ES-I3 (cell line): ENCODE data around the gene ATP6V1C2.

Experiments
- H3K36me3 ChIP-seq: 2 replicates; pipeline ENCODE4 v1.6.1; 2013; ENCODE audit warnings: mild to moderate bottlenecking, low read length, control low read depth, moderate library complexity; ENCODE audit not compliant: insufficient read depth
- H3K4me1 ChIP-seq: 2 replicates; pipeline ENCODE4 v1.6.1; 2013; ENCODE audit warnings: mild to moderate bottlenecking, control low read depth, low read length; ENCODE audit not compliant: insufficient read depth
- H3K9ac ChIP-seq: 2 replicates; pipeline ENCODE4 v1.6.1; 2013; ENCODE audit warnings: low read depth, mild to moderate bottlenecking, low read length, moderate library complexity
- H3K9me3 ChIP-seq: 2 replicates; pipeline ENCODE4 v1.6.1; 2013; ENCODE audit warnings: mild to moderate bottlenecking, low read length, moderate library complexity; ENCODE audit not compliant: control insufficient read depth, insufficient read depth

The ATP6V1C2 gene

DNA sequence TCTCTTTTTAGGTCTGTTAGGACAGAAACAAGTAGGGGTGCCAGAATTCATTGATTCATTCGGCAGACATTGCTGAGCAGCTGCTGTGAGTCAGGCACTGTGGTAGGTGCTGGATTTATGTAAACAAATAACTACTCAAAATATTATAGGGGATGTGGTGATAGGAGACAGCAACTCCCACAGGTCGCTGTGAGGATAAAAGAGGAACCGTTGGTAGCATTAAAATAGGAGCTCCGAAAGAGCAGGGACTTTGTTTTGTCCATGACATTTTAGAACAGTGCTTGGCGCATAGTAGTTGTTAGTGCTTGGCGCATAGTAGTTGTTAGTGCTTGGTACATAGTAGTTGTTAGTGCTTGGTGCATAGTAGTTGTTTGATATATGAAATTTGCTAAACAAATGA, 29.2 kb downstream of the ATP6V1C2 start:
- Histone ChIP-seq H3K9me3 (no peaks in the 10 kb centered on the region), H3K4me1 (no peaks in the 10 kb centered on the region), H3K9ac (no peak overlapping the region), H3K36me3 (no peaks in the 10 kb centered on the region)

DNA sequence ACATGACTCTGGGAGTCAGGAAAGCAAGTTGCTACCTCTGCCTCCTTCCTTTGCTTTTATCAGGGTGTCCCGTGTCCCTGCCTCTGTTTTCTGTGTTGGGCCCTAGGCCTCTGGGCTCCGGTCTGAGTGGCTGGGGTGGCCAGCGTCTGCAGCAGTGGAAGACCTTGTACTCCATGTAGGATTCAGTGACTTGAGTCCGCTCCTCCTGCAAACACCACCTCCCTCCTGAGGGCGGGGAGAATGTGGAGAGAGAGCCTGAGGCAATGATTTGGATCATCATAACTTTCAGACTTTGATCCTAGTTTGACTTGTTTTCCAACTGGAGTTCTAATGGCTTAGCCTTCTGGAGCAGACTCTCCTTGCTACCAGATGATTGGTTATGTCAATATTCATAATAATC, 30.8 kb downstream of the ATP6V1C2 start:
- Histone ChIP-seq H3K36me3 (no peaks in the 10 kb centered on the region), H3K9me3 (no peaks in the 10 kb centered on the region), H3K4me1 (no peaks in the 10 kb centered on the region), H3K9ac (no peak overlapping the region)

DNA sequence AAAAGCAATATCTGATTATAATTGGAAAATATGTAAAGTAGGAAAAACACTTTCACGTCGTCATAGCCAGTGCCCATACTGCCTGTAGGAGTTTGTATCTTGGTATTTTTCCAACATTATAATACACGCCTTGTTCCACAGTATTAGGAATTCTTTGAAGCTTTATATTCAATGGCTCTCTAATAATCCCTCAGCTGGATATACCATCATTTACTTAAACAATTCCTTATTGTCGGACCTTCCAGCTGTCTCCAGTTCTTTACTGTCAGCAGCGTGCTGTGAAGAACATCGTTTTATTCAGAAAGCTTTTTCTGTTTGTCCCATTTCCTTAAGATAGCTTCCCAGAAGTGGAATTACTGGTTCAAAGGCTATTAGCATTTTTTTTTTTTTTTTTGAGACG, 31.7 kb downstream of the ATP6V1C2 start:
- no peaks in the 10 kb centered on the region for H3K4me1 ChIP-seq
- H3K9me3 ChIP-seq, result no peaks in the 10 kb centered on the region
- H3K36me3 ChIP-seq, result no peaks in the 10 kb centered on the region
- H3K9ac ChIP-seq, result no peak overlapping the region

- no peaks in the 10 kb centered on the region for H3K4me1 ChIP-seq
Observed at GRCh38 chr2:10753876-10754275, 32.4 kb downstream of the ATP6V1C2 start.

GRCh38 chr2:10755621-10756020, 34.2 kb downstream of the ATP6V1C2 start:
- H3K9me3 ChIP-seq, result no peaks in the 10 kb centered on the region

More at GRCh38 chr2:10753876-10754275, 32.4 kb downstream of the ATP6V1C2 start:
- Histone ChIP-seq H3K36me3 (no peaks in the 10 kb centered on the region), H3K9ac (no peak overlapping the region), H3K9me3 (no peaks in the 10 kb centered on the region)

GRCh38 chr2:10757814-10758286, 36.4 kb downstream of the ATP6V1C2 start:
- Histone ChIP-seq H3K4me1 (0 out of 2 replicates have a peak, but pooled peaks cover 3% of the 10 kb centered on the region), H3K9me3 (no peaks in the 10 kb centered on the region), H3K9ac (no peak overlapping the region), H3K36me3 (no peaks in the 10 kb centered on the region)

More at GRCh38 chr2:10755621-10756020, 34.2 kb downstream of the ATP6V1C2 start:
- H3K9ac ChIP-seq, result no peak overlapping the region
- H3K36me3 ChIP-seq, result no peaks in the 10 kb centered on the region
- no peaks in the 10 kb centered on the region for H3K4me1 ChIP-seq

DNA sequence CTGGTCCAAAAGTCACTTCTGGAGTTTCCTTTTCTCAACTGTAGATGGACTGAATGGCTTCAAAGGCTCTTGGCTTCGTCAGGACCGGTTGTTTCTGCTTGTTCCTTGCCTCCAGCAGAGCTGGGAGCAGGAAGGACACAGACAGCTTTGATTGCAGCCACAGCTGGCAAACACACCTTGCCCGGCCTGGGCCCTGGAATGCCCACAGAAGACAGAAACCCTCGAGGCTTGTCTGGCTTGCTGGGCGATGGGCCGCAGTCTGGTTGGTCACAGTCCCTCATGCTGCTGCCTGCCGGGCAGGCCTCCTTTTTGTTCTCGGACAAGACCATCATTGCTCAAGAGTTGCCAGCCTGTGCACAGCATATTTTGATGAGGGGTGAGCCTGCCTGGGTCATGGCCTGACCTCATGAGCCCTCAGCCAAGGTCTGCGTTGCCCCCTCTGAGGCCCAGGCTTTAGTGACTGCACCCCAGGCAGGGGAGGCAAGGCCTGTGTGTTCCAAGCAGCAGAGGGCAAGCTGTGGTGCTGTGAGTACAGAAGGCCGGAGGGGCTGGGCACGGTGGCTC, 37.8 kb downstream of the ATP6V1C2 start:
- Histone ChIP-seq H3K4me1 (0 out of 2 replicates have a peak, but pooled peaks cover 4% of the 10 kb centered on the region), H3K9ac (no peak overlapping the region), H3K9me3 (no peaks in the 10 kb centered on the region), H3K36me3 (no peaks in the 10 kb centered on the region)

DNA sequence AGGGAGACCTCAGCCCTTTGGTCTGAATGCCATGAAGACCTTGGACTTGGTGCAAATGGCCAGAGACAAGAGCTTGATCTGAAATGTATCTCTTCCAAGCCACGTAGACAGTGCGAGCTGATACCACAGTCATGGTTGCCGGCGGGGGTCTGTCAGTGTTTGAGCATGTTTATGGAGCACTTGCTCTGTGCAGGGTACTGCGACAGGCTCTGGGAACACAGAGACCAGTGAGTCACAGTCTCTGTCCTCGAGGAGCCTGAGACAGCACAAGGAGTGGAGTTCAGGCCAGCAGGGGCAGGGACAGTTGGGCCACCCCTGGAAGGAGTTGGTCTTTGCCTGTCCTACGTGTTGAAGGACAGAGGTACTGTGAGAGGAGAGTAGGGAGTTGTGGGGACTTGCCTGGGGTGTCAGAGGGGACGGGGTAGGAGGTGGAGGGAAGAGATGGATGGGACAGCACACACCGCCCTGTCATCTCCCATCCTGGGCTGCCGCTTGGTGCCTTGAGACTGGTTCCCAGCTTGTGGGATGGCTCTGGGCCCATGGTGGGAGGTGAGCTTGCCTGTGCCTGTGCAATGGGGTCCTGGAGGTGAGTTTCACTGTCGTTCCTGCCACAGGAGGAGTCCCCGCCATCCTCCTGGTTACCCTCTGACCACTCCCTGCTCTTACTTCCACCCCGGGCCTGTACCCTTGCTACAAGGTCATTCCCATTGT, 39.5 kb downstream of the ATP6V1C2 start:
- no peaks in the 10 kb centered on the region for H3K9me3 ChIP-seq
- H3K4me1 ChIP-seq, result 0 out of 2 replicates have a peak, but pooled peaks cover 4% of the 10 kb centered on the region
- H3K9ac ChIP-seq, result no peak overlapping the region
- H3K36me3 ChIP-seq, result no peaks in the 10 kb centered on the region

DNA sequence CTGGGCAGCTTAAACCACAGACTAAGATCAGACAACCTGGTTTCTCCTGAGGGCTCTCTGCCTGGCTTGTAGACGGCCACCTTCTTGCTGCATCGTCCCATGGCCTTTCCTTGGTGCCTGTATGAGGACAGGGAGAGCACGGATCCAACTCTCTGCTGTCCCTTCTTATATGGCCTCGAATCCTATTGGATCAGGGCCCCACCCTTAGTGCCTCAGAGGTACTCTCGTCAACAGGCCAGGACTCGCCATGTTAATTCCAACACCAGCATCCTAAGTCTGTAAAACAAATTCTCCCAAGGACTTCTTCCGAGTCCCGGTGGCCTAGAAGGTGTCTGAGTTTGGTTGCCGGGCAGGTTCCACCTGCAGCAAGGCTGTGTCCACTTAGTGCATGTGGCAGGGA, 40.2 kb downstream of the ATP6V1C2 start:
- Histone ChIP-seq H3K4me1 (0 out of 2 replicates have a peak, but pooled peaks cover 4% of the 10 kb centered on the region), H3K9ac (no peak overlapping the region), H3K9me3 (no peaks in the 10 kb centered on the region), H3K36me3 (no peaks in the 10 kb centered on the region)

DNA sequence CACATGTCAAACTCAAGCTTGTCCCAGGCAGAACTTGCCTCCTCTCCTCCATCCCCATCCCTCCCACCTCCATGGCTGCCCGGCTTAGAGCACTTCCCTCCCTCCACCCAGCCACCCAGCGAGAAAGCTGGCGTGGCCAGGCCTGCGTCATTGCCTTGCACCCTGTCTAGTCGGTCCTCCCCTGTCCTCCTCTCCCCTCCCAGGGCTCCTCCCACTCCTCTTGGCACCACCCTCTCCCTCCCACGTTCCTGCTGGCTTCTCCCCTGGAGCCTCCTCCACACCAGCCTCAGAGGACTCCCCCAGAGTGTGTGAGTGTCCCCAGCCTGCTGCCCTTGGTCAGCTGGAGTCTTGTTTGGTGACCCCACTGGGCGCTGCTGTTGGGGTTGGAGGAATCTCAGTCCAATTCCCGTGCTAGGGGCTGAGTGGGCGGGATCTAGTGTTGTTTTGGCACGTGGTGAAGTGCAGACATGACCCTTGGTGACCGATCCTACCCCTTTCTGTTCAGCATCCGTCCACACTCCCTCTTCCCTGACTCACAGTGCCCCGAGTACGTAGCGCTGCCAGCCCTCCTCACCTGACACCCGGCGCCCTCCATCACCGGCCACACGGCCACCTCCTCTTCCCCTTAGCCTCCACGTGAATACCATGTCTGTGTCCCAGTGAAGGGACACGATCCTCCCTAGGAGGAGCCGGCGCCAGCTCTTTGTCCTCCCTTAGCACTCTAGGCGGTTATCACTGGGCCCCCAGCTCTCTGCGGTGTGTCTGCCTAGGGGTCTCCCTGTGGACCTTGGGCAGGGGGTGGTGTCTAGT, 41.4 kb downstream of the ATP6V1C2 start:
- Histone ChIP-seq H3K9ac (no peak overlapping the region), H3K9me3 (no peaks in the 10 kb centered on the region), H3K36me3 (no peaks in the 10 kb centered on the region), H3K4me1 (0 out of 2 replicates have a peak, but pooled peaks cover 4% of the 10 kb centered on the region)

GRCh38 chr2:10763461-10763800, 42.0 kb downstream of the ATP6V1C2 start:
- H3K9me3 ChIP-seq, result no peaks in the 10 kb centered on the region
- no peak overlapping the region for H3K9ac ChIP-seq
- 0 out of 2 replicates have a peak, but pooled peaks cover 4% of the 10 kb centered on the region for H3K4me1 ChIP-seq
- no peaks in the 10 kb centered on the region for H3K36me3 ChIP-seq

- H3K9ac ChIP-seq, result no peak overlapping the region
- H3K36me3 ChIP-seq, result no peaks in the 10 kb centered on the region
- 0 out of 2 replicates have a peak, but pooled peaks cover 4% of the 10 kb centered on the region for H3K4me1 ChIP-seq
- no peaks in the 10 kb centered on the region for H3K9me3 ChIP-seq
Observed at GRCh38 chr2:10764096-10764785, 42.8 kb downstream of the ATP6V1C2 start.

- H3K36me3 ChIP-seq, result no peaks in the 10 kb centered on the region
- no peaks in the 10 kb centered on the region for H3K9me3 ChIP-seq
- H3K9ac ChIP-seq, result no peak overlapping the region
- H3K4me1 ChIP-seq, result 0 out of 2 replicates have a peak, but pooled peaks cover 4% of the 10 kb centered on the region
Observed at GRCh38 chr2:10764896-10765295, 43.5 kb downstream of the ATP6V1C2 start.

DNA sequence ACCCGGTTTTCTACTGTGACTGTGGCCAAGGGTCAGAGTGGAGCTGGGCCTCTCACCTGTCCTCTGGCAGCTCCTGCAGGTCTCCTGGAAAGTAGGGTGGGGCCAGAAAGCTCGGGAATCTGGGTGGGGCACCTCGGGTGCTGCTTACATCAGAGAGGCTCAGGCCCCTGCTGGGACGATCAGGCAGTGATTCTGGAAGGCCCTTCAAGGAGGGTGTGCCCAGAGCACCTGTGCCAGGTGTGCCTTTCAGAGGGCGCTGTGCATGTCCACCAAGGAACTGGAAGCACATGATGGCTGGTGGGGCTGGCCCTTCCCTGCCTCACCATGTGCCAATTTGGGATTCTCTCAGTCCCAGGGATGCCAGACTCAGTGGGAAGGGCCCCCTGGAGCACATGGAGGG, 44.0 kb downstream of the ATP6V1C2 start:
- no peaks in the 10 kb centered on the region for H3K36me3 ChIP-seq
- no peak overlapping the region for H3K9ac ChIP-seq
- 0 out of 2 replicates have a peak, but pooled peaks cover 4% of the 10 kb centered on the region for H3K4me1 ChIP-seq
- no peaks in the 10 kb centered on the region for H3K9me3 ChIP-seq
